Occipital lobe (tissue), 2 donors: ENCODE data around the gene GPR26. TPM values are rescaled to one million over a fixed set of nuclear protein-coding genes. Genes with fewer than 3 reads are reported as not detected.

Source experiments
- DNase-seq: peaks from one replicate; lab custom pipeline; 2025; lab: John Stamatoyannopoulos, UW
- total RNA-seq: library from RNA; depleted of rRNA; stranded (reverse); fragments of >200 nt; gene quantifications from one replicate; pipeline ENCODE4 v1.2.3, GENCODE V29; 2014

Gene GPR26
- total RNA-seq, 1 donor from 2014 or later: 3.1 TPM

- DNase-seq: no peak
Measured at GRCh38 chr10:123645615-123646014, 20.5 kb upstream of the GPR26 start.

DNA sequence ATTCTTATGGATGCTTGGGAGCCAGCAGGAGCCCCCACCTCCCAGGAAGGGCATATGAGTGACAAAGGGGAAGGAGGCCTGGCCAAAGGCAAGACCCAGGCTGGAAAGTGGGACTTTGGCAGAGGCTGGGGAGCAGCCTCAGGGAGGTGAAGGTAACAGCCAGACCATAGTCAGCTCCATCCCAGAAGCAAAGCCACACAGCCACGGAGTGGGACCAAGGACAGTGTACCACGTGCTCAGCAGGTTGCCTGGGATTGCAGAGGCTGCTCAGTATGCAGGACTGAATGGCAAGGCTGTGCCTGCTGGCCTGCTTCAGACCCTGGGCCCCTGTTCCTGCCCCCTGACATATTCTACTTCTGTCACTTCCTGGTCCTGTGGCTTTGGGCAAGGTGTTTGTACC, 17.6 kb upstream of the GPR26 start:
- no peak for DNase-seq

GRCh38 chr10:123649676-123650075, 16.5 kb upstream of the GPR26 start:
- no peak for DNase-seq

DNA sequence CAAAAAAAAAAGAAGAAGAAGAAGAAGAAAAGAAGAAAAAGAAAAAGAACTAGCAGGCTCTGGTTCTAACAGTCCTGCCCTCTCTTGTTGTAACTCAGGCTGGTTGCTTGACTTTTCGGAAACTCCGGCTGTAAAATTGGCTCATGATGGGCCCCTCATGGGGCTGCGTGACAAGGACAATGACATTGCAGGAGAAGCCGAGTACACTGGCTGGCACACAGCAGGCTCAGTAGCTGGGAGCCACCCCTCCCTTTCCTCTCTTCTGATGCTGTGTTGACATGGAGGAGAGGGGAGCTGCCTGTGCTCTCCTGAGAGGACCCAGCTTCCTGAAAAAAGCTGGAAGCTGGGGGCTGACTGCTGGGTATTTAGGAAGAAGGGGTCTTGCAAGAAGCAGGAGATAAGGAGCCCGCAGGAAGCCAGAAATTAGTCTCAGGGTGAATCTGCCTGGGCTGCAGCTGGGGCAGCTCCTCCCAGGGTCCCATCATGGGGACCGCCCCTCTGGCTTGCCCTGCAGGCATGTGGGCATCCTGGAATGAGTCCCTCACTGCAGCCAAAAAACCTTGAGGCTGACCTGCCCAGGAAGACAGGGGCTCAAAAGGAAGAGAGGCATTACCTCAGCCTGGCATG, 14.6 kb upstream of the GPR26 start:
- DNase-seq: no peak

DNA sequence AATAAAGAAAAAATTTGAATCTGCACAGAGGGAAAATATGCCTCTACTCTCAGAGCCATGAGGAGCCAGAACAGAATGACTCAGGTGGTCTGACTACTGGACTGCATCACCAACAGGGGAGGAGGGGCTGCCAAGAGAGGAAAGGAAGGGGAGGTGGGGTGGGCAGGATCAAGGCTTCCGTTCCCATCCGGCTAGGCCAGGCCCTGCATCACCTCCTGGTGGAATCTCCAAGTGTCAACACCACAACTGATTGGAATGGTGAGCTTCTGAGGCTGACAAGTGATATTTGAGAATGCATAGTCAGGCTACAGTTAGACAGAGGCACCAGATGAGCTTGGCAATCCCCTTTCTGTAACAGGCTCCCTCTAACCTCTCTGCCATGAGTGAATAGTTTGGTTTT, 10.4 kb upstream of the GPR26 start:
- no peak for DNase-seq

- no peak for DNase-seq
Measured at GRCh38 chr10:123663522-123663921, 2.6 kb upstream of the GPR26 start.

- DNase-seq: no peak
Measured at GRCh38 chr10:123665491-123666286, 466 bp upstream of the GPR26 start.

DNA sequence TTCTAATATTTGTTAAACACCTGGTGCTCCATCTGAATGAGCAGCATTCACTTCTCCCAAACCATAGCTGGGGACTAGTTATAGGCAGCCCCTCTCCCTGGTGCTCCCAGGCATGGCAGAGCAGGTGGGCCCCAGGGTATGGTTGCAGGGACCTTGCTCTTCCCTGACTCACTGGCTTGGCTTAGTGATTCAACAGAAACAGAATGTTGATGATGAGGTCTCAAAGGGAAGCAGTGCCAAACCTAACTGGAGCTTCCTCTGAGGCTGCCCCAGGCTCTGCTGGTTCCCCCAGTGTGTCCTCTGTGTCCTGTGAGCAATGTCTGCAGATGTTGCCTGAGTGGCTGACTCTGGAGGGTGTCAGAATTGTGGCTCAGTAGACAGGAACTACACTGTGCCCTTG, 3.7 kb downstream of the GPR26 start:
- no peak for DNase-seq

GRCh38 chr10:123673198-123673597, 7.0 kb downstream of the GPR26 start:
- DNase-seq: no peak

DNA sequence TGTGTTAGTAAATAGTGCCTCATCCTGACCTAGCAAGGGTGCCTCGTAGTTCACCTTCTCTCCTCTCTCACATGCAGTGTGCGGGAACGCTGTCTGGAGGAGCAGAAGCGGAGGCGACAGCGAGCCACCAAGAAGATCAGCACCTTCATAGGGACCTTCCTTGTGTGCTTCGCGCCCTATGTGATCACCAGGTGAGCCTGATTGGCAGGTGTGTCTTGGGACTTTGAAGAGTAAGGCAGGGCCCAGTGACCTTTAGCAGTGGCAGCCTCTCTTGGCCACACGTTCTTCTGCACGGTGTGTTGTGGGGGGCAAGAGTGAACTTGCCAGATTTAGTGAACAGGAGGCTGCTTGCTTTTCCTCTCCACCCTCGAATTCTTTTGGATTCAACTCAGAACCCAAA, 8.6 kb downstream of the GPR26 start:
- DNase-seq: no peak

DNA sequence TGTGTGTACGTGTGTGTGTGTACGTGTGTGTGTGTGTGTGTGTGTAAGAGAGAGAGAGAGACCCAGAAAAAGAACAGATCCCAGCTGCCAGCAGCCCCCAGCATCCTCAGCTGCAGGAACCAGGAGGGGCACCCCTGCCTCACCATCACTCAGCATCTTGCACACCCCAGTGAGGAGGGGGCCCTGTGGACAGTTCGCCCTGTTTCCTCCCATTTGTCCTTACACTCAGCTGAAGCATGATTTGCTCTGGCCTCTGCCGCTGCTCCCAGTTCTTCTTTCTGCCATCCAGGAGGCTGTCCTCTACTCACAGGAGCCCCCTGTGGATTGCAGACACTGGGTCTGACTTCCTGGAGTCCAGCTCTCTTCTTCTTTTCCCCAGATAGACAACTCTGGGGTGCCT, 9.7 kb downstream of the GPR26 start:
- DNase-seq: no peak

- DNase-seq: no peak
Measured at GRCh38 chr10:123677556-123677955, 11.4 kb downstream of the GPR26 start.

DNA sequence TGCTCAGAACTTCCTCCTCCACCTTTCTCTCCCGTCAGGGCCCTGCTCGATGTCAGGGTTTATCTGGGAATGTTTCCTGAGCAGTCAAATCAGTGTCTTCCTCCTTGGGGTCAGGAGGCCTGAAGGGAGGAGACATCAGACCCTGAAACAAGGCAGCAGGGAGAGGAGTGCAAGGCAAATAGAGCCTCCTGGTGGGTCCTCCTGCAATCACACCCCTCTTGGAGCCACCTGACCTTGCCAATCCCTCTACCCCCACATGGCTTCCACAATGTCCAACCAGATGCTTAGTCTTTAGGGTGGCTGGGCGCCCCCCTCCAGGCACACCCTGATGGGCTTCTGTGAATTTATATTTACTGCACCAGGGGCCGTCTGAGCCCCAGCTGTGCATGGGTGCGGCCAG, 12.2 kb downstream of the GPR26 start:
- no peak for DNase-seq

- no peak for DNase-seq
Measured at GRCh38 chr10:123681285-123681684, 15.1 kb downstream of the GPR26 start.

DNA sequence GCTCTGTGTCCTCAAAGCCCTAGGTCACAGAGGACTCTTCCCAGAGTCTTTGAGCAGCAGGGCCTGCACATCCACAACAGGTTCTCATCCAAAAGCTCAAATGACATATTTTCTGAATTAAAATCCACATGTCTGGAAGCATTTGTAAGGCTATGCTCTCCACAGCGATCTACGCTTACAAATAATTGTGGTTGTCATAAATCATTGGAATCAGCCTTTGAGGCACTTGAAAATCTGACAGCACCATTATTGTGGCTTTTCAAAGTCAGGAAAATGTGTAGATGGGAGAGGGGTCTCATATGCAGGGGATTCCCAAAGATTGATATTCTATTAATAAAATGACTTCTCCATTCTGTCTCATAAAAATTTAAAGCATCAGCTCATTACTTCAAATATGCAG, 16.3 kb downstream of the GPR26 start:
- DNase-seq: no peak

DNA sequence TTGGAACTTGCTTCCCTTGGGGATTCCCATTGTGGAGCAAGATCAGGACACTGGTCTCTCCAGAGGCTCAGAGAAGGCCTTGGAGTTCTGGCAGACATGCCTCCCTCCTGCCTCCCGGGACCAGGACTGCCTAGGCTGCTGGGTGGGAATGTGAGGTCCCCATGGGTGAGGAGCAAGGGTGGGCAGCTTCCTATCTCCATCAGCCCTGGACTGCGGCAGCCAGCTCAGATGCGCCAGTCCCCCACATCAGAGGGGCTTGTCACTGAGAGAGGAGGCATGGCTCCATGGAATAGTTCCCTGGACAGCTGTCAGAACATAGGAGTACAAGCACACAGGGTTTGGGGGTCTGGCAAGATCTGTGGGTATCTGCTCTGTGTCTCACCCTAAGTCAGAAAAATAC, 17.3 kb downstream of the GPR26 start:
- DNase-seq: no peak

DNA sequence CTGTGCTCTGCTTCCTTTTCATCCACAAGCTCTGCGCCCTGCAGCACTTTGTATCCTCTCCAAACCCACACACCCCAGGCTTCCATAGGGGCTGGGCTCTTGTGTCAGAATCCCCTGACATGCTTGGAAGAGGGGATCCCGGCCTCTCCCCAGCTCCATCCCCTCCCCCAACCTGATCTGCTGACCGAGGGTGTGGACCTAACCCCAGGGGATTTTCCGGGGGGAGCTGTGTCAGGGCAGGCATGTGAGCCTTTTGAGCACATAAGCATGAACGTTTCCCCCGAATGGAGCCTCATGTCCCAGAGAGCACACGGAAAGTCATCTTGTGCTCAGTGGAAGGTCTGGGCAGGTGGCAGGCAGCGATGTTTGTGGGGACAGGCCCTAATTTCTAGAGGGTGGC, 17.7 kb downstream of the GPR26 start:
- DNase-seq: no peak

GRCh38 chr10:123685260-123685659, 19.1 kb downstream of the GPR26 start:
- DNase-seq: no peak

GRCh38 chr10:123687758-123688157, 21.6 kb downstream of the GPR26 start:
- DNase-seq: no peak

GRCh38 chr10:123689880-123690279, 23.7 kb downstream of the GPR26 start:
- no peak for DNase-seq

DNA sequence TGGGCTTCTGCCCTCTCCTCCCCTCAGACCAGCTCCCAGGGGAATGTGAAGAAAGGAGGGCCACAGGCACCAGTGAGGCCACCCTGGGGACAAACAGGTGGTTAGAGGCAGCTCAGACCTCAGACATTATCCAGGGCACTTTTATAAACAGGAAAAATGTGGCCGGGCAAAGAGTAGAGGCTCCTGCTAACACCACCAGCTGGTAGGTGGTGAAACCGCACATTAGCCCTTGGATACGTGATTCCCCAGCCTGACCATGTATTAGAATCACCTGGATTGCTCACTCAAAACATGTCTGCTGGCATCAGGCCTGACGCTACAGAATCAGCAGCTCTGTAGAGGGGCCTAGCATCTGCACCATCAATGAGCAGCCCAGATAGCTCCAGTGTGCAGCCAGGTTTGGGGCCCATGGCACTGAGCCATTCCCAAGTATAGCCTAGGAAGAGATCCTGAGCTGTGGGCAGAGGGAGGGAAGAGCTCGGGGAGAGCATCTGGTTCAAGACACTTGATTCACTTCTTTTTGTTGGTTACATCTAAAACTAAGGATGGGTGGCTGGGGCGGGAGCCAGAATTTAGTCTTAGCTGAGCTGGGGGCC, 37.1 kb downstream of the GPR26 start:
- no peak for DNase-seq

DNA sequence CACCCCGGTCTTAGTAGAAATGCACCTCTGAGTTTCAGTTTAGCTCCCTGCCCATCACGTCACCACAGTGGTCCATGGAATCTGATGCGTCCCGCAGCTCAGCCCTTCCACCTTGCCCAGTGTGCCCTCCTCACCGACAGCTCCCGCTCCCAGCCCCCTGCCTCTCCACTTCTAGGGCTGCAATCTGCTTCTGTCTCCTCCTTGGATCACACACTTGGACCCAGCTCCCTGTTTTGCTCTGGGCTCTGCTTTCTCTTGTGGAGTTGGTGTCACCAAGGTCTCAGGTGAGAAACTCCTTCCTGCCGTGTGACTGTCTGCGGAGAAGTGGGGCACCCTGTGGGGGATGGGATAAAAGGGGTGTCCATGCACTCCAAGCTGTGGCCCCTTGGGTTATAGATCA, 37.9 kb downstream of the GPR26 start:
- DNase-seq: no peak

GRCh38 chr10:123704812-123705211, 38.7 kb downstream of the GPR26 start:
- DNase-seq: no peak
